ENCODE results near the gene EGLN2.
A peak's percentile ranks its signal among the peaks of the same experiment; 100 is the strongest.
"Not testable (repeated sequence)": the region's sequence is repeated elsewhere in the genome, so short reads cannot be mapped to it uniquely, and the experiment has no call there.

Gene EGLN2

DNA sequence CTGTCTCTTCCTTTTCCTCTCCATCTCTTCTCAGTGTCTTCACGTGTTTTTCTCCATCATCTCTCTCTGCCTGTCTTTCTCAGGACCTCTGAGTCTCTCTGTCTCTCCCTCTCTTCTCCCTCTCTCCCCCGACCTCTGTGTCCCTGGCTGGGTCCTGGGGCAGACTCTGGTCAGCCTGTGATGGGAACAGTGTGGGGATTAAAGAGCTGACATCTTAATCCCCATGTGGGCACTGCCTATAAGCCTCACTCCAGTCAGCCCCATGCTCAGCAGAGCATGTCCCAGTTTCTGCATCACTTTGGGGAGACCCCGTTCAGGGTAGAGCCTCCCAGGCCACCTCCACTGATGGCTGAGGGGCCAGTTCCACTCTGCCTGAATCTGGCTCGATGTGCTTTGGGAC, 16.2 kb downstream of the EGLN2 start:
- no peak for DNase-seq (ENCODE audit: low read depth)
- H3K4me3 ChIP-seq (ENCODE audit: low read length): no peak overlapping the region
- TF ChIP-seq, protein P1, sequence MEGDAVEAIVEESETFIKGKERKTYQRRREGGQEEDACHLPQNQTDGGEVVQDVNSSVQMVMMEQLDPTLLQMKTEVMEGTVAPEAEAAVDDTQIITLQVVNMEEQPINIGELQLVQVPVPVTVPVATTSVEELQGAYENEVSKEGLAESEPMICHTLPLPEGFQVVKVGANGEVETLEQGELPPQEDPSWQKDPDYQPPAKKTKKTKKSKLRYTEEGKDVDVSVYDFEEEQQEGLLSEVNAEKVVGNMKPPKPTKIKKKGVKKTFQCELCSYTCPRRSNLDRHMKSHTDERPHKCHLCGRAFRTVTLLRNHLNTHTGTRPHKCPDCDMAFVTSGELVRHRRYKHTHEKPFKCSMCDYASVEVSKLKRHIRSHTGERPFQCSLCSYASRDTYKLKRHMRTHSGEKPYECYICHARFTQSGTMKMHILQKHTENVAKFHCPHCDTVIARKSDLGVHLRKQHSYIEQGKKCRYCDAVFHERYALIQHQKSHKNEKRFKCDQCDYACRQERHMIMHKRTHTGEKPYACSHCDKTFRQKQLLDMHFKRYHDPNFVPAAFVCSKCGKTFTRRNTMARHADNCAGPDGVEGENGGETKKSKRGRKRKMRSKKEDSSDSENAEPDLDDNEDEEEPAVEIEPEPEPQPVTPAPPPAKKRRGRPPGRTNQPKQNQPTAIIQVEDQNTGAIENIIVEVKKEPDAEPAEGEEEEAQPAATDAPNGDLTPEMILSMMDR (conservative IDR thresholded peaks at IDR 0.05; ENCODE audit: low read length): no peak

- H3K4me3 ChIP-seq (ENCODE audit: low read length): peak overlapping the region; percentile 40; the same call in 1 of the 2 replicates
- not testable (repeated sequence) for DNase-seq (ENCODE audit: low read depth)
Observed at GRCh38 chr19:40818480-40819399, 19.7 kb downstream of the EGLN2 start.

DNA sequence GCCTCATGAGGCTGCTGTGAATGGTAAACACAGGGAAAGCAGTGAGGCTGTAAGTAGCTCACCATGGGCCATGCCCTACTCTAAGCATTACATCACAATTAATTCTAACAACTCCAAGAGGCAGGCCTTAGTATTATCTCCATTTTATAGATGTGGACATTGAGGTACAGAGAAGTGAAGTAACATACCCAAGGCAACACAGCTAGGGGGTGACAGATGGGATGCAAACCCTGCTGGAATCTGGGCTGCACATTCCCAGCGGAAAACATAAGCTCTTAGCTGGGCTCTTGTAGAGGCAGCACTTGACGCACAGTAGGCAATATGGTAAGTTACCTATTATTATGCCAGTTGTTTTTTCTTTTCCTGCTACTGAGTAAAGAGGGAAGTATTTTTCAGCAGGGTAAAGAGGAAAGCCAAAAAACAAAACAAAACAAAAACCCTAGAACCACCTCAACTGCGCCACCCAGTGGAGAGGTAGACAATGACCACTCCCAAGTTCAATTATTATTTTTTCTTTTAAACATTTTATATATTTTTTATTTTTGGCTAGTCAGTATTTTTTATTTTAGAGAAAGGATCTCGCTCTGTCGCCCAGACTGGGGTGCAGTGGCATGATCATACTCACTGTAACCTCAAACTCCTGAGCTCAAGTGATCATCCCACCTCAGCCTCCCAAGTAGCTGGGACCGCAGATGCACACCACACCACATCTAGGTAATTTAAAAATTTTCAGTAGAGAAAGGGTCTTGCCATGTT, 20.7 kb downstream of the EGLN2 start:
- not testable (repeated sequence) for H3K4me3 ChIP-seq (ENCODE audit: low read length)
- peak; percentile 35 for DNase-seq (ENCODE audit: low read depth)
- TF ChIP-seq, protein P1 (conservative IDR thresholded peaks at IDR 0.05; ENCODE audit: low read length): peak; percentile 77

More at GRCh38 chr19:40818480-40819399, 19.7 kb downstream of the EGLN2 start:
- TF ChIP-seq, protein P1 (conservative IDR thresholded peaks at IDR 0.05; ENCODE audit: low read length): peak; percentile 28

- no peak for DNase-seq (ENCODE audit: low read depth)
- TF ChIP-seq, protein P1 (conservative IDR thresholded peaks at IDR 0.05; ENCODE audit: low read length): no peak
- H3K4me3 ChIP-seq (ENCODE audit: low read length): no peak overlapping the region
Observed at GRCh38 chr19:40822161-40822560, 23.2 kb downstream of the EGLN2 start.

GRCh38 chr19:40822704-40823553, 23.9 kb downstream of the EGLN2 start:
- H3K4me3 ChIP-seq (ENCODE audit: low read length); DNase-seq (ENCODE audit: low read depth): not testable (repeated sequence)

DNA sequence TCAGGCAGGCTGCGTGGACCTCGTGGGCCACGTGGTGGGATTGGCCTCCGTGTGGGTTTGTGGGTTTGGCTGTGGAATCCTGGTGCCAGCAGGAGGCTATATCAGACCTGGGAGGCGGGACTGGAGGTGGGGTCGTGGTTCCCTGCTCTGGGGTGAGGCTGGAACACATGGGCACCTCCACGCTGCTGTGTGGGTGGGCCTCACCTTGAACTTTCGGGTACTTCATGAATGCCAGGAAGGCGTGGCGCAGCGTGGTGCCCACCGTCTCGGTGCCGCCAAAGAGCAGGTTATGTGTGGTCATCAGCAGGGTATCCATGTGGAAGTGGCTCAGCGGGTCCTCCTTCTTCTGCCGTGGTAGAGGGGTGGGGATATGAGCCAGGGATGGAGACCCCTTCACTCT, 25.9 kb downstream of the EGLN2 start:
- not testable (repeated sequence) for H3K4me3 ChIP-seq (ENCODE audit: low read length); DNase-seq (ENCODE audit: low read depth)

GRCh38 chr19:40825460-40826095, 26.6 kb downstream of the EGLN2 start:
- DNase-seq (ENCODE audit: low read depth); H3K4me3 ChIP-seq (ENCODE audit: low read length): not testable (repeated sequence)

GRCh38 chr19:40826312-40826698, 27.3 kb downstream of the EGLN2 start:
- not testable (repeated sequence) for DNase-seq (ENCODE audit: low read depth); H3K4me3 ChIP-seq (ENCODE audit: low read length)

DNA sequence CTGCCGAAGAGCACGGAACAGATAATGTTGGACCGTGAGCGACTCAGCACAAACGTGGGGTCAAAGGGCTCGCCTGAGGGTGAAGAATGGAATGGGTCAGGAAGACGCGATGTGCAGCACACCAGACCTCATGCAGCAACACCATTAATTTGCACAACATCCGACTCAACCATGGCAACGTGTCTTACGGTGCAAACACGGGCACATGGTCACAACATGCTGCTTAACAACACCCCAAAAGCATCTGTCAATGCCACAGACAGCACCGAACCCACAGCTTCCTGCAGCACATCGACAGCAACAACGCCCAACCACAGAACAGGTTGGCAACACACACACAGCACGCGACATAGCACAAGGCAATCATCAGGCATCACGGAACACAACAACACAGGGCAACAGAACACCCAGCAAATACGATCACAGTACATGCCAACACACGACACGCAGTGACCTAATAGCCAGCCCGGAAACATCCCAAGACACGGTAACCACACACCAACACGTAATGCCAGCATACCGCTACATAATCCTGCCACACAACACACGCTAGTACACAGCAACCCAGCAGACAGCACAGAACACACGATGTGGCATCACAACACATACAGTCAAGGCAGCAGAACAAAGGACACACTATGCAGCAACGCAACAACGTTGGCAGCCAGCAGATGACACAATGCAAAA, 27.9 kb downstream of the EGLN2 start:
- peak; percentile 71 for DNase-seq (ENCODE audit: low read depth)
- H3K4me3 ChIP-seq (ENCODE audit: low read length): not testable (repeated sequence)
